Measurements from ENCODE around the gene PTGFRN. TPM values are rescaled to one million over a fixed set of nuclear protein-coding genes. Genes with fewer than 3 reads are reported as not detected.

PTGFRN gene
- total and polyA plus RNA-seq, 2 experiments from 2014 or later: 17.4 to 32.7 TPM

DNA sequence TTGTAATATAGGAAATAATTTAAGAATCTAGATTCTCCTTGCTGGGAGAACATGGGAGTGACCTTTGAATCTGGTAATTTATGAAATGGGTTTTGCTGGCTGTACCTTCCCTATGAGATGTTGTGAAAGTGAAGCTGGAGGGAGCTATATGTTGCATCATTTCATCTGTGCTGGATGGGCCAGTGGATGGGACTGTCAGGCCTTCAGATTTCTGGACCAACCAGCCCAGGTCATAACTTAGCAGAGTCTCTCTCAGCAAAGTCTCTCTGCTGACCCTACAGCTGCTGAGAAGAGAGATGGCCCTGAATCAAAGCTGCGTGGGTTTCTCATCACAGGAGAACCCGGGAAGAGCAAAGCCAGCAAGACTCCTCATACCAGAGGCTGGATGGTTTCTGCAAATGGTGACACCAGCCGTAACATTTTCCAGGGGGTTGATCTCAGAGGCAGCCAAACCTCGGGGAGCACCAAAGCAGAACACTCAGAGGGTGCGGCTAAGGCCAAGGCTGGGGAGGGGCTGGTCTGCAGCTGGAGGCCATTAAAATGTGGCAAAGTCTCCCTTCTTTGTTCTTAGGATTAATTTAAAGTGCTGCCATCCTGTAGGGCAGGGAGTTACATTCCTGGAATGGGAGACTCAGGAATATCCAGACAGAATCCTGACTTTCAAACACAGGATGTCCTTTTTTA lies 18.2 kb upstream of the PTGFRN start (continued):
- TF ChIP-seq, protein P1, sequence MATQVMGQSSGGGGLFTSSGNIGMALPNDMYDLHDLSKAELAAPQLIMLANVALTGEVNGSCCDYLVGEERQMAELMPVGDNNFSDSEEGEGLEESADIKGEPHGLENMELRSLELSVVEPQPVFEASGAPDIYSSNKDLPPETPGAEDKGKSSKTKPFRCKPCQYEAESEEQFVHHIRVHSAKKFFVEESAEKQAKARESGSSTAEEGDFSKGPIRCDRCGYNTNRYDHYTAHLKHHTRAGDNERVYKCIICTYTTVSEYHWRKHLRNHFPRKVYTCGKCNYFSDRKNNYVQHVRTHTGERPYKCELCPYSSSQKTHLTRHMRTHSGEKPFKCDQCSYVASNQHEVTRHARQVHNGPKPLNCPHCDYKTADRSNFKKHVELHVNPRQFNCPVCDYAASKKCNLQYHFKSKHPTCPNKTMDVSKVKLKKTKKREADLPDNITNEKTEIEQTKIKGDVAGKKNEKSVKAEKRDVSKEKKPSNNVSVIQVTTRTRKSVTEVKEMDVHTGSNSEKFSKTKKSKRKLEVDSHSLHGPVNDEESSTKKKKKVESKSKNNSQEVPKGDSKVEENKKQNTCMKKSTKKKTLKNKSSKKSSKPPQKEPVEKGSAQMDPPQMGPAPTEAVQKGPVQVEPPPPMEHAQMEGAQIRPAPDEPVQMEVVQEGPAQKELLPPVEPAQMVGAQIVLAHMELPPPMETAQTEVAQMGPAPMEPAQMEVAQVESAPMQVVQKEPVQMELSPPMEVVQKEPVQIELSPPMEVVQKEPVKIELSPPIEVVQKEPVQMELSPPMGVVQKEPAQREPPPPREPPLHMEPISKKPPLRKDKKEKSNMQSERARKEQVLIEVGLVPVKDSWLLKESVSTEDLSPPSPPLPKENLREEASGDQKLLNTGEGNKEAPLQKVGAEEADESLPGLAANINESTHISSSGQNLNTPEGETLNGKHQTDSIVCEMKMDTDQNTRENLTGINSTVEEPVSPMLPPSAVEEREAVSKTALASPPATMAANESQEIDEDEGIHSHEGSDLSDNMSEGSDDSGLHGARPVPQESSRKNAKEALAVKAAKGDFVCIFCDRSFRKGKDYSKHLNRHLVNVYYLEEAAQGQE (IDR thresholded peaks at IDR 0.05; ENCODE audit: unreplicated experiment): no peak
- TF ChIP-seq CREB1 (CRISPR knock-in tag; IDR thresholded peaks at IDR 0.05; ENCODE audit: low read depth) (no peak), EZH2phosphoT487 (IDR thresholded peaks at IDR 0.05; ENCODE audit: unreplicated experiment) (no peak), POLR2AphosphoS5 (IDR thresholded peaks at IDR 0.05; ENCODE audit: low read depth) (no peak), ZNF331 (CRISPR knock-in tag; IDR thresholded peaks at IDR 0.05; ENCODE audit: low read depth) (no peak), JUNB (IDR thresholded peaks at IDR 0.05; ENCODE audit: unreplicated experiment) (no peak), NANOG (IDR thresholded peaks at IDR 0.05; ENCODE audit: borderline replicate concordance) (no peak)
- TF ChIP-seq, protein P2, sequence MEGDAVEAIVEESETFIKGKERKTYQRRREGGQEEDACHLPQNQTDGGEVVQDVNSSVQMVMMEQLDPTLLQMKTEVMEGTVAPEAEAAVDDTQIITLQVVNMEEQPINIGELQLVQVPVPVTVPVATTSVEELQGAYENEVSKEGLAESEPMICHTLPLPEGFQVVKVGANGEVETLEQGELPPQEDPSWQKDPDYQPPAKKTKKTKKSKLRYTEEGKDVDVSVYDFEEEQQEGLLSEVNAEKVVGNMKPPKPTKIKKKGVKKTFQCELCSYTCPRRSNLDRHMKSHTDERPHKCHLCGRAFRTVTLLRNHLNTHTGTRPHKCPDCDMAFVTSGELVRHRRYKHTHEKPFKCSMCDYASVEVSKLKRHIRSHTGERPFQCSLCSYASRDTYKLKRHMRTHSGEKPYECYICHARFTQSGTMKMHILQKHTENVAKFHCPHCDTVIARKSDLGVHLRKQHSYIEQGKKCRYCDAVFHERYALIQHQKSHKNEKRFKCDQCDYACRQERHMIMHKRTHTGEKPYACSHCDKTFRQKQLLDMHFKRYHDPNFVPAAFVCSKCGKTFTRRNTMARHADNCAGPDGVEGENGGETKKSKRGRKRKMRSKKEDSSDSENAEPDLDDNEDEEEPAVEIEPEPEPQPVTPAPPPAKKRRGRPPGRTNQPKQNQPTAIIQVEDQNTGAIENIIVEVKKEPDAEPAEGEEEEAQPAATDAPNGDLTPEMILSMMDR (conservative IDR thresholded peaks at IDR 0.05; ENCODE audit: low read depth in 2 of 2): no peak
- TF ChIP-seq, protein P3, sequence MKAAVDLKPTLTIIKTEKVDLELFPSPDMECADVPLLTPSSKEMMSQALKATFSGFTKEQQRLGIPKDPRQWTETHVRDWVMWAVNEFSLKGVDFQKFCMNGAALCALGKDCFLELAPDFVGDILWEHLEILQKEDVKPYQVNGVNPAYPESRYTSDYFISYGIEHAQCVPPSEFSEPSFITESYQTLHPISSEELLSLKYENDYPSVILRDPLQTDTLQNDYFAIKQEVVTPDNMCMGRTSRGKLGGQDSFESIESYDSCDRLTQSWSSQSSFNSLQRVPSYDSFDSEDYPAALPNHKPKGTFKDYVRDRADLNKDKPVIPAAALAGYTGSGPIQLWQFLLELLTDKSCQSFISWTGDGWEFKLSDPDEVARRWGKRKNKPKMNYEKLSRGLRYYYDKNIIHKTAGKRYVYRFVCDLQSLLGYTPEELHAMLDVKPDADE (IDR thresholded peaks at IDR 0.05): no peak

DNA sequence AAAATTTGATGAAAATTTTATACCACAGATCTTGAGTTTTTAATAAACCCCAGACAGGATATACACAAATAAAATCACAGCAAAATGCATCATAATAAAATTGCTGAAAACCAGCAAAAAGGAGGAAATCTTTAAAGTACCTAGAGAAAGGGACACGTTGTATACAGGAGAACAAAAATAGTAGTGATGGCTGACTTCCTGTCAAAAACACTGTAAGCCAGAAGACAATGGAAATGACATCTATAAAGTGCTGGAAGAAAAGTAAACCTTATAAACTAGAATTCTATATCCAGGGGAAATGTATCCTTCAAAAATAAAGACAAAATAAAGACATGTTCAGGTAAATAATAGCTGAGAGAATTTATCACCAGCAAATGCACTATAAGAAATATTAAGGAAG lies 14.6 kb upstream of the PTGFRN start:
- Histone ChIP-seq H3K36me3 (ENCODE audit: insufficient read depth) (no peaks in the 10 kb centered on the region), H3K27ac (ENCODE audit: low read depth) (no peak overlapping the region), H3K9me2 (ENCODE audit: insufficient read depth) (0 out of 2 replicates have a peak, but pooled peaks cover 3% of the 10 kb centered on the region), H3K4me2 (no peak overlapping the region), H3K4me1 (ENCODE audit: insufficient read depth) (peaks cover 8% of the 10 kb centered on the region; the same call in 1 of the 2 replicates), H3K79me2 (replicated peaks; ENCODE audit: insufficient read depth) (no peaks in the 10 kb centered on the region), H4K20me1 (replicated peaks; ENCODE audit: insufficient read depth) (no peaks in the 10 kb centered on the region), H3K27me3 (ENCODE audit: insufficient read depth) (no peaks in the 10 kb centered on the region), H3K4me3 (no peak overlapping the region), H3F3A (replicated peaks; ENCODE audit: low read depth) (no peaks in the 10 kb centered on the region), H2AFZ (no peak overlapping the region)
- no peak for ATAC-seq
- Mint-ChIP-seq H3K27ac (no peak overlapping the region), H3K9me3 (peaks cover 23% of the 10 kb centered on the region), H3K4me3 (no peak overlapping the region), H3K27me3 (ENCODE audit: insufficient read depth, low read depth, poor library complexity) (peaks cover 2% of the 10 kb centered on the region), H3K4me1 (peaks cover 8% of the 10 kb centered on the region; the same call in 2 of the 3 replicates), H3K36me3 (ENCODE audit: low read depth) (peaks cover 10% of the 10 kb centered on the region; the same call in 2 of the 3 replicates)
- no peak for DNase-seq (ENCODE audit: low spot score)
- TF ChIP-seq ZNF331 (CRISPR knock-in tag; IDR thresholded peaks at IDR 0.05; ENCODE audit: low read depth) (no peak), STAT1 (IDR thresholded peaks at IDR 0.05; ENCODE audit: unreplicated experiment) (no peak)
- TF ChIP-seq, protein P1 (IDR thresholded peaks at IDR 0.05; ENCODE audit: unreplicated experiment): no peak
